GM19324 (cell line): ENCODE measurements around the gene RBMS1.

Source experiments
- ATAC-seq: cut with Tn5 transposase; IDR thresholded peaks from one replicate; pipeline ENCODE4 v1.9.1; 2021; ENCODE audit warnings: mild to moderate bottlenecking, moderate library complexity; ENCODE audit not compliant: unreplicated experiment, low FRiP score

The RBMS1 gene

GRCh38 chr2:160493227-160494028 is at the start of gene RBMS1:
Gene RBMS1, minus strand, starts transcription at chr2:160493807. Its CDS starts 444 bp downstream, at chr2:160493363.
- no peak for ATAC-seq

- ATAC-seq = no peak
Measured at GRCh38 chr2:160541745-160542144, 48.1 kb upstream of the RBMS1 start.

- no peak for ATAC-seq
Measured at GRCh38 chr2:160538559-160539355, 45.1 kb upstream of the RBMS1 start.

GRCh38 chr2:160538115-160538514 is 44.5 kb upstream of the RBMS1 start:
- no peak for ATAC-seq

- ATAC-seq = no peak
Measured at GRCh38 chr2:160534996-160535395, 41.4 kb upstream of the RBMS1 start.

- no peak for ATAC-seq
Measured at GRCh38 chr2:160534249-160534648, 40.6 kb upstream of the RBMS1 start.

- ATAC-seq = no peak
Measured at GRCh38 chr2:160533482-160533881, 39.9 kb upstream of the RBMS1 start.

GRCh38 chr2:160532388-160532787 is 38.8 kb upstream of the RBMS1 start:
- no peak for ATAC-seq

- no peak for ATAC-seq
Measured at GRCh38 chr2:160522951-160523710, 29.5 kb upstream of the RBMS1 start.

- no peak for ATAC-seq
Measured at GRCh38 chr2:160517731-160518130, 24.1 kb upstream of the RBMS1 start.

GRCh38 chr2:160516547-160517365 is 23.1 kb upstream of the RBMS1 start:
- ATAC-seq = no peak

- no peak for ATAC-seq
Measured at GRCh38 chr2:160515120-160515519, 21.5 kb upstream of the RBMS1 start.

- ATAC-seq = no peak
Measured at GRCh38 chr2:160513120-160513519, 19.5 kb upstream of the RBMS1 start.

- ATAC-seq = no peak
Measured at GRCh38 chr2:160512491-160512890, 18.9 kb upstream of the RBMS1 start.

- no peak for ATAC-seq
Measured at GRCh38 chr2:160510617-160511016, 17.0 kb upstream of the RBMS1 start.

- ATAC-seq = no peak
Measured at GRCh38 chr2:160509016-160509415, 15.4 kb upstream of the RBMS1 start.

- no peak for ATAC-seq
Measured at GRCh38 chr2:160507464-160507863, 13.9 kb upstream of the RBMS1 start.

GRCh38 chr2:160507046-160507407 is 13.4 kb upstream of the RBMS1 start:
- no peak for ATAC-seq

- ATAC-seq = no peak
Measured at GRCh38 chr2:160506371-160507045, 12.9 kb upstream of the RBMS1 start.

- ATAC-seq = no peak
Measured at GRCh38 chr2:160505256-160505655, 11.6 kb upstream of the RBMS1 start.
